ENCODE measurements around the gene ILKAP. TPM values are rescaled to one million over a fixed set of nuclear protein-coding genes. Genes with fewer than 3 reads are reported as not detected.

ILKAP gene
- total RNA-seq, 6 experiments from 2014 or later = 27.3 to 34.3 (median 28.6) TPM

- 0 out of 2 replicates have a peak, but pooled peaks cover 5% of the 10 kb centered on the region for H3K36me3 Mint-ChIP-seq (ENCODE audit: low read depth)
- H3K27ac Mint-ChIP-seq = no peak overlapping the region
- H3K4me1 Mint-ChIP-seq (ENCODE audit: low read depth) = peaks cover 8% of the 10 kb centered on the region
- no peak for DNase-seq
- peaks cover 19% of the 10 kb centered on the region for H3K27me3 Mint-ChIP-seq (ENCODE audit: insufficient read depth)
- H3K4me3 Mint-ChIP-seq = no peak overlapping the region
- TF ChIP-seq CTCF (IDR thresholded peaks at IDR 0.05) = peak; percentile 47; the same call in 1 of the 2 replicates
- H3K9me3 Mint-ChIP-seq = no peaks in the 10 kb centered on the region
These were observed 82.8 kb downstream of the ILKAP start for GRCh38 chr2:238120463-238121298.

Other genes with a start within 250 kb of the ILKAP start
- gene UBE2F, start 236.7 kb downstream of the ILKAP start, total RNA-seq (2021; fragmentation: NEBNext Ultra II Directional; extraction: Animal tissue kit (Norgen Biotek cat#: 25700)) = 10 to 100 TPM; 48.7 to 54.1 (median 51.5) TPM
- gene SCLY, start 142.7 kb downstream of the ILKAP start, total RNA-seq (2021; fragmentation: NEBNext Ultra II Directional; extraction: Animal tissue kit (Norgen Biotek cat#: 25700)) = 10 to 100 TPM; 11.3 to 16.4 (median 12.3) TPM
- 1 to 10 TPM; 1.0 to 3.0 (median 2.6) TPM for gene ESPNL, start 103.4 kb downstream of the ILKAP start, total RNA-seq (2021; fragmentation: NEBNext Ultra II Directional; extraction: Animal tissue kit (Norgen Biotek cat#: 25700))
- gene KLHL30, start 65.0 kb downstream of the ILKAP start, total RNA-seq (2021; fragmentation: NEBNext Ultra II Directional; extraction: Animal tissue kit (Norgen Biotek cat#: 25700)) = under 1 TPM in 4 of 6 experiments, not detected in 2; 0.05 to 0.14 (median 0.12) TPM
- gene ERFE, start 44.7 kb downstream of the ILKAP start, total RNA-seq (2021; fragmentation: NEBNext Ultra II Directional; extraction: Animal tissue kit (Norgen Biotek cat#: 25700)) = under 1 TPM in 5 of 6 experiments, not detected in 1; 0.19 to 0.46 (median 0.41) TPM
- 1 to 10 TPM in 2 of 6 experiments, under 1 TPM in 4; 0.47 to 1.0 (median 0.82) TPM for gene HES6, start 36.3 kb upstream of the ILKAP start, total RNA-seq (2021; fragmentation: NEBNext Ultra II Directional; extraction: Animal tissue kit (Norgen Biotek cat#: 25700))
- gene PER2, start 84.9 kb upstream of the ILKAP start, total RNA-seq (2021; fragmentation: NEBNext Ultra II Directional; extraction: Animal tissue kit (Norgen Biotek cat#: 25700)) = 1 to 10 TPM; 4.3 to 5.7 (median 4.5) TPM
- gene TRAF3IP1, start 116.8 kb upstream of the ILKAP start, total RNA-seq (2021; fragmentation: NEBNext Ultra II Directional; extraction: Animal tissue kit (Norgen Biotek cat#: 25700)) = 10 to 100 TPM; 15.7 to 21.7 (median 17.6) TPM
- gene ASB1, start 223.2 kb upstream of the ILKAP start, total RNA-seq (2021; fragmentation: NEBNext Ultra II Directional; extraction: Animal tissue kit (Norgen Biotek cat#: 25700)) = 10 to 100 TPM; 56.0 to 77.5 (median 74.4) TPM

Measured in HFFc6 (cell line).